DOHH2 (cell line): Measurements from ENCODE around the gene RIPOR2.

Experiments used
- CTCF ChIP-seq: fragments of 200-600 bp; sonication (generic); IDR thresholded peaks from one replicate; pipeline ENCODE4 v1.5.1; 2014; ENCODE audit warnings: antibody characterized with exemption, mild to moderate bottlenecking, low read depth, low read length; ENCODE audit not compliant: poor library complexity, severe bottlenecking
- EZH2phosphoT487 ChIP-seq: fragments of 200-600 bp; sonication (generic); IDR thresholded peaks from 2 replicates; pipeline ENCODE4 v1.6.1; 2017; ENCODE audit warnings: borderline replicate concordance, mild to moderate bottlenecking, antibody characterized with exemption, low read length, moderate library complexity, mixed read lengths

DNA sequence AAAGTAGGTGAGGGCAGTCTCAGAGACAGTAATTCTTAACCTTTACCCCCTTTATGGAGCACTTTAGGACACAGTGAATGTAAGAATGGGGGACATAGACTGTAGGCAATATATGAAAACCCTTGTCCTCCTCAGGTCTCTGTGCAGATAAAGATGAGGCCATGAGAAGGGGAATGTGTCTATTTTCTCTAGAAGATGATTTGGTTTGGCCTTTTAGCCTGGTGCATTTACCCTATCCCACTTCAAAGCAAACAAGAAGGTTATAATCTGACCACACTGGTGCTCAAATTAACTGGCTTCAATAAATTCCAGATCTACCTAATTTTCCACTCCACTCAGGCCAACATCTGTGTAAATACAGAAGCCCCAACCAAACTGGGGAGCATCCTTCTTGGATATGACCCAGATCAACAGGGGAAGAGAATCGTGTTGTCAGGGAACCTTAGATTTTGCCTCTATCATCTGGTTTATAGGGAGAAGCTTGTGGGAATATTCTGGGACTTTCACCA lies 42.4 kb downstream of the RIPOR2 start:
- no peak for TF ChIP-seq CTCF
- TF ChIP-seq EZH2phosphoT487: no peak
